Left lung (tissue), 10 donors: Measurements from ENCODE around the gene TCIRG1. TPM values are rescaled to one million over a fixed set of nuclear protein-coding genes. Genes with fewer than 3 reads are reported as not detected.

Experiments used
- ATAC-seq: fragments of 200-7000 bp; cut with Tn5 transposase; one replicate; pipeline ENCODE4 v1.9.1; 2020; ENCODE audit warnings: moderate library complexity
- DNase-seq, 4 donors: peaks; one replicate each; pipeline ENCODE4 v3.0.0-alpha.2; 2013 to 2020
- H3K27ac ChIP-seq, 2 donors: fragments of 200-600 bp; sonication (generic) in 1 of 2; one replicate each; pipeline versions ENCODE4 v1.5.0 to v1.8.0; 2020 to 2021
- H3K27me3 ChIP-seq, 2 donors: fragments of 200-600 bp; sonication (generic) in 1 of 2; one replicate each; pipeline versions ENCODE4 v1.5.0 to v1.8.0; 2020 to 2021
- H3K36me3 ChIP-seq, 2 donors: fragments of 200-600 bp; sonication (generic) in 1 of 2; one replicate each; pipeline versions ENCODE4 v1.5.0 to v1.8.0; 2020 to 2021
- H3K4me1 ChIP-seq, 2 donors: fragments of 200-600 bp; one replicate each; pipeline ENCODE4 v1.8.0; 2021
- H3K4me3 ChIP-seq, 2 donors: fragments of 200-600 bp; sonication (generic) in 1 of 2; one replicate each; pipeline versions ENCODE4 v1.5.0 to v1.8.0; 2020 to 2021; ENCODE audit warnings: mild to moderate bottlenecking in 1 of 2
- H3K9me3 ChIP-seq, 2 donors: fragments of 200-600 bp; sonication (generic) in 1 of 2; one replicate each; pipeline versions ENCODE4 v1.5.0 to v1.8.0; 2020 to 2021
- intact Hi-C, 2 donors: fragments of 100-400 bp; cut with DNase I; formaldehyde crosslinking; loops; one replicate each; pipeline versions ENCODE4 v1.11.2 to v1.14.2; 2022
- polyA plus RNA-seq, 6 donors: library from polyadenylated mRNA; unstranded; fragments of 120-200 nt; gene quantifications; one replicate each; pipeline ENCODE4 v1.2.1, GENCODE V29; 2013; ENCODE audit not compliant: insufficient read length in 6 of 6
- total RNA-seq, 2 donors: library from RNA; stranded (reverse); fragmentation: NEBNext Ultra II Directional; extraction: Animal tissue kit (Norgen Biotek cat#: 25700); gene quantifications; one replicate each; pipeline ENCODE4 v1.2.1, GENCODE V29; 2021
- TF ChIP-seq, protein P1 (sequence below), 2 donors: fragments of 200-600 bp; sonication (generic) in 1 of 2; IDR thresholded peaks; one replicate each; pipeline versions ENCODE4 v1.5.0 to v1.8.0; 2021; ENCODE audit warnings: antibody characterized with exemption in 2 of 2
- donor health status: DM: no; HTN: yes; CAD: no.
- donor health status: DM: no; HTN: no; CAD: no.

TCIRG1 gene
- total and polyA plus RNA-seq, 8 donors, result 24.3 to 323 (median 37.7) TPM

DNA sequence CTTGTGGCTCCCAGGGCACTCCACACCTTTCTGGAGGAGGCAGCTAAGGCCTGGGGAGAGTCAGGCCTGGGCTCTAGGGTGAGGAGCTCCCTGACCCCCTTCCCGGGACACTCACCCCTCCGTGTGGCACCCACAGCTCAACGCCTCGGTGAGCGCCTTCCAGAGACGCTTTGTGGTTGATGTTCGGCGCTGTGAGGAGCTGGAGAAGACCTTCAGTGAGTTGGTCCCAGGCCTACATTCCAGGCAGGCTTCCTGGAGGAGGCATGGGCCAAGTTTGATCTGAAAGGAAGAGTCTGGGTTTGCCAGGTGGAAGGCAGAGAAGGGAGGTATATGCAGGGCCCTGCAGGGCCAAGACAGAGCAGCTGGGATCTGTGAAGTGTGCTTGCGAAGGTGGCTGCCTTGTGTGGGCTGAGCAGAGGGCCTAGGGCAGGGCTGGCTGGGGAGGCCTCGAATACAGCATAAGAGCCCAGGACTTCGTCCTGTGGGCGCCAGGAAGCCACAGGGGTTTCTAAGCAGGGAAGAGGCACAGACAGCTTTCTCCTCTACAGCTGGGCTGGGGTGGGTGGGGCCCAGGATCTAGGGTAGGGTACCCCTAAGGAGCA, 2.9 kb downstream of the TCIRG1 start:
- Histone ChIP-seq H3K4me3 (peak overlapping the region in 1 of 2 donors; percentile 78), H3K9me3 (no peaks in the 10 kb centered on the region), H3K36me3 (peaks cover 0 to 58% of the 10 kb centered on the region in 2 donors), H3K27ac (peak overlapping the region in 1 of 2 donors; percentile 98), H3K4me1 (peaks cover 20 to 51% of the 10 kb centered on the region in 2 donors), H3K27me3 (no peaks in the 10 kb centered on the region)
- intact Hi-C loops, result no loop called here
- no peak for ATAC-seq
- TF ChIP-seq, protein P1, sequence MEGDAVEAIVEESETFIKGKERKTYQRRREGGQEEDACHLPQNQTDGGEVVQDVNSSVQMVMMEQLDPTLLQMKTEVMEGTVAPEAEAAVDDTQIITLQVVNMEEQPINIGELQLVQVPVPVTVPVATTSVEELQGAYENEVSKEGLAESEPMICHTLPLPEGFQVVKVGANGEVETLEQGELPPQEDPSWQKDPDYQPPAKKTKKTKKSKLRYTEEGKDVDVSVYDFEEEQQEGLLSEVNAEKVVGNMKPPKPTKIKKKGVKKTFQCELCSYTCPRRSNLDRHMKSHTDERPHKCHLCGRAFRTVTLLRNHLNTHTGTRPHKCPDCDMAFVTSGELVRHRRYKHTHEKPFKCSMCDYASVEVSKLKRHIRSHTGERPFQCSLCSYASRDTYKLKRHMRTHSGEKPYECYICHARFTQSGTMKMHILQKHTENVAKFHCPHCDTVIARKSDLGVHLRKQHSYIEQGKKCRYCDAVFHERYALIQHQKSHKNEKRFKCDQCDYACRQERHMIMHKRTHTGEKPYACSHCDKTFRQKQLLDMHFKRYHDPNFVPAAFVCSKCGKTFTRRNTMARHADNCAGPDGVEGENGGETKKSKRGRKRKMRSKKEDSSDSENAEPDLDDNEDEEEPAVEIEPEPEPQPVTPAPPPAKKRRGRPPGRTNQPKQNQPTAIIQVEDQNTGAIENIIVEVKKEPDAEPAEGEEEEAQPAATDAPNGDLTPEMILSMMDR (IDR thresholded peaks at IDR 0.05), result no peak
- no peak for DNase-seq

DNA sequence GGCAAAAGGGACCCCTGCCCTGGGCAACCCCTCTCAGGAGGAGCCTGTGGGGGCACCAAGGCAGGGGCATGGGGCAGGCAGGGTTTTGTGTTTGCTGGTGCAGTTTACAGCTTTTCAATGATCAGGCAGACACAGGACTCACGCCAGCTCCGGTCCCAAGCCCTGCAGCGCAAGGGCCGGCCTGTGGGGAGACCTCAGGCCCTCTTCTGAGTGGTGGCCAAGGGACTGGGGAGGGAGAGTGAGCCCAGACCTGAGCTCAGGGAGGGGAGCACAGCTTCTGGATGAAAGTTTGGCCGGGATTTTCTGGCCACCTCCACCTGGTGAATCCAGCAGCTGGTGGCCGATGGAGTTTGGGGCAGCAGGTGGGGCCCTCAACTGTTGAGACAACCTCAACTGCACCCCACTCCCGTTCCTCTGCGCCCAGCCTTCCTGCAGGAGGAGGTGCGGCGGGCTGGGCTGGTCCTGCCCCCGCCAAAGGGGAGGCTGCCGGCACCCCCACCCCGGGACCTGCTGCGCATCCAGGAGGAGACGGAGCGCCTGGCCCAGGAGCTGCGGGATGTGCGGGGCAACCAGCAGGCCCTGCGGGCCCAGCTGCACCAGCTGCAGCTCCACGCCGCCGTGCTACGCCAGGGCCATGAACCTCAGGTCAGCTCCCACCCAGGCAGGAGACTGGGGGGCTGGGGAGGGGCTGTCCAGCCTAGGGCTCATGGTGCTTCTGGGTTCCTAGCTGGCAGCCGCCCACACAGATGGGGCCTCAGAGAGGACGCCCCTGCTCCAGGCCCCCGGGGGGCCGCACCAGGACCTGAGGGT, 3.6 kb downstream of the TCIRG1 start:
- peaks cover 18 to 44% of the 10 kb centered on the region in 2 donors for H3K4me1 ChIP-seq
- no peak overlapping the region for H3K4me3 ChIP-seq
- H3K36me3 ChIP-seq, result peaks cover 0 to 65% of the 10 kb centered on the region in 2 donors
- H3K27me3 ChIP-seq, result no peaks in the 10 kb centered on the region
- intact Hi-C loops, result no loop called here
- DNase-seq (no peak), ATAC-seq (no peak)
- peak overlapping the region in 1 of 2 donors; percentile 98 for H3K27ac ChIP-seq
- no peaks in the 10 kb centered on the region for H3K9me3 ChIP-seq
- TF ChIP-seq, protein P1 (IDR thresholded peaks at IDR 0.05), result no peak

DNA sequence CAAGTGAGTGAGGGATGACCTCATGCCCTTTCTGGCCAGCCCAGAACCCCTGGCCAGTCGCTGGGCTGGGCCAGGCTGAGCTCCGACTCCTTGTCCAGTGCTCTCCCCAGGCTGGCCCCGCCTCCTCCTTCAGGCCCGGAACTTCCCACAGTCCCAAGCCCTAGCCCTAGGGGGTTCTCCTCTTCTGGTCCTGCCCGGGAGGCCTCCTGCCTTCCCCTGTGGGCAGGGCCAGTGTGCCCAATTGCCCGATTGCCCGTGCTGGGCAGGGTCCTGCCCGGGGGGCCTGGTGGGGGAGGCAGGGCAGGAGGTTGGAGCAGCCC, 4.2 kb downstream of the TCIRG1 start:
- Histone ChIP-seq H3K4me1 (peaks cover 12 to 39% of the 10 kb centered on the region in 2 donors), H3K4me3 (no peak overlapping the region), H3K9me3 (no peaks in the 10 kb centered on the region), H3K36me3 (peaks cover 0 to 71% of the 10 kb centered on the region in 2 donors), H3K27me3 (no peaks in the 10 kb centered on the region), H3K27ac (no peak overlapping the region)
- TF ChIP-seq, protein P1 (IDR thresholded peaks at IDR 0.05), result no peak
- no peak for ATAC-seq
- no peak for DNase-seq
- intact Hi-C loops, result no loop called here

- Histone ChIP-seq H3K9me3 (no peaks in the 10 kb centered on the region), H3K36me3 (peaks cover 0 to 77% of the 10 kb centered on the region in 2 donors), H3K27me3 (no peaks in the 10 kb centered on the region), H3K27ac (no peak overlapping the region), H3K4me3 (no peak overlapping the region), H3K4me1 (peaks cover 7 to 33% of the 10 kb centered on the region in 2 donors)
- intact Hi-C loops, result no loop called here
- DNase-seq, result no peak
- TF ChIP-seq, protein P1 (IDR thresholded peaks at IDR 0.05), result no peak
- no peak for ATAC-seq
Measured at GRCh38 chr11:68043349-68044144, 4.7 kb downstream of the TCIRG1 start.
